NCI-H510A (cell line): ENCODE measurements around the gene CPLX3.
A peak's percentile ranks its signal among the peaks of the same experiment; 100 is the strongest.
"Not testable (repeated sequence)": the region's sequence is repeated elsewhere in the genome, so short reads cannot be mapped to it uniquely, and the experiment has no call there.

Source experiments
- DNase-seq: peaks from one replicate; lab custom pipeline; 2025; lab: John Stamatoyannopoulos, UW

The CPLX3 gene, protein sequence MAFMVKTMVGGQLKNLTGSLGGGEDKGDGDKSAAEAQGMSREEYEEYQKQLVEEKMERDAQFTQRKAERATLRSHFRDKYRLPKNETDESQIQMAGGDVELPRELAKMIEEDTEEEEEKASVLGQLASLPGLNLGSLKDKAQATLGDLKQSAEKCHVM

DNA sequence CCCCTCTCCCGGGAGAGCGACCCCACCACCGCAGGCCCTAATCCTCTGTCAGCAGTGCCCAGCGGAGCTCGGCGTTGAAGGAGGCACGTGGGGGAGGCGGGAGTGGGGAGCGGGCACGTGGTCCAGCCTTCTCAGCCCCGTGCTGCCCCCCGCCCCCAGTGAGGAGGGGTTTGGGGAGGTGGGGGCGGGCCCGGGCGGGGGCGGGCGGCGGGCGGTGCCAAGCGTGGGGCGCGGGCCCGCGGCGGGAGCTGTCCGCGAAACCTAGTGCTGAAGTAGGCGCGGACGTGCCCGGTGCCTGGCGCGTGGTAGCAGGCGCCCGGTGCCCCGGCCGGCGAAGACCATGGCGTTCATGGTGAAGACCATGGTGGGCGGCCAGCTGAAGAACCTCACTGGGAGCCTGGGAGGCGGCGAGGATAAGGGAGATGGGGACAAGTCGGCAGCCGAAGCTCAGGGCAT lies at the start of gene CPLX3:
Gene CPLX3, plus strand, starts transcription at position 264 of the 456 bp plus-strand sequence. Its CDS starts 77 bp downstream, at position 341.
- no peak for DNase-seq

GRCh38 chr15:74776821-74777768 lies 49.3 kb upstream of the CPLX3 start:
- no peak for DNase-seq

DNA sequence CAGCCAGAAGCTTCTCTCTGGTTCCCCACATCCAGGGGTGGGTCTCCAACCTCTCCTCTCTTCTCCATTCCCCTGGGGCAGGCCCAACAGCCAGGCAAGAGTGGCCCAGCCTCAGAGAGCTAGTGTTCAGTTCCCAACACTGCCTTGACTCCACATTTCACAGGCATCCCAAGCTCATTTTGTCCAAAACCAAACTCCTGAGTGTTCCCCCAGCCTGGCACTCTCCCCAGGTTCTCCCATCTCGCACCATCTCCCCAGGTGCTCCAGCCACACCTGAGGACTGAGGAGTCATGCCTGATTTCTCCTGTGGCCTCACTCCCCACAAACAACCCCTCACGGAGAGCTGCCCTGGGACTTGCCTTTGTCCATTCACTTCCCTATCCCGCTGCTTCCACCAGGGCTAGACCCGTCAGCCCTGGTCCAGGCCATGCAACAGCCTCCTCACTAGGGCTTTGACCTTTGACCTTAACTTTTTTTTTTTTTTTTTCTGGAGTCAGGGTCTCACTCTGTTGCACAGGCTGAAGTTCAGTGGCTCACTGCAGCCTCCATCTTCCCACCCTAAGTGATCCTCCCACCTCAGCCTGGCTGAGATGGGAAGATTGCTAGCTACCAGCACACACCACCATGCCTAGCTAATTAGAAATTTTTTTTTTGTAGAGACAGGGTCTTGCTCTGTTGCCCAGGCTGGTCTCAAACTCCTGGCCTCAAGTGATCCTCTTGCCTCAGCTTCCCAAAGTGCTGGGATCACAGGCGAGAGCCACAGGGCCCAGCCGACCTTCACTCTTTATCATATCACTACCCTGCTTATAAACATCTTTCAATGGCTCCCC lies 48.4 kb upstream of the CPLX3 start:
- no peak for DNase-seq

GRCh38 chr15:74778599-74778970 lies 47.8 kb upstream of the CPLX3 start:
- DNase-seq = no peak

- DNase-seq = no peak
Measured at GRCh38 chr15:74779162-74779648, 47.2 kb upstream of the CPLX3 start.

GRCh38 chr15:74780523-74781430 lies 45.6 kb upstream of the CPLX3 start:
- no peak for DNase-seq

GRCh38 chr15:74781431-74782258 lies 44.8 kb upstream of the CPLX3 start, which contains the start of gene CSK:
Gene CSK, plus strand, starts transcription at chr15:74782080. Its CDS starts 16,218 bp downstream, at chr15:74798298.
- no peak for DNase-seq

- DNase-seq = no peak
Measured at GRCh38 chr15:74782259-74783071, 44.0 kb upstream of the CPLX3 start.

- DNase-seq = no peak
Measured at GRCh38 chr15:74783072-74783807, 43.2 kb upstream of the CPLX3 start.

DNA sequence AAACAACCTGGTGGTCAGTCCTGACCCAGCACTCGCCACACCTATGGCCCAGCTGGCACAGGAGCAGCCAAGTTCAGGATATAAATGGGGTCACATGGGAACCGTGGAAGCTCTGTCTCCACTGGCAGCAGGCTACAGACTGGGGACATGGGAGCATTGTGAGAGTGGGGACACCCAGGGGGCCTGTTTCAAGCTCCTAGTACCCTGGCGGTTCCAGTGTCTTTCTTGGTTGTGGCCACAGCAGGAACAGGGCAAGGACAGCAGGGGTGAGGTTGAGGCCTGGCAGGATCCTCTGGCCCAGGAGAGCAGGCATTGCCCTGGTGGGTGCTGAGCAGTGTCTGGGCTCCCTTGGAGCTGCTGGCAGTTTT lies 42.6 kb upstream of the CPLX3 start:
- DNase-seq = no peak

DNA sequence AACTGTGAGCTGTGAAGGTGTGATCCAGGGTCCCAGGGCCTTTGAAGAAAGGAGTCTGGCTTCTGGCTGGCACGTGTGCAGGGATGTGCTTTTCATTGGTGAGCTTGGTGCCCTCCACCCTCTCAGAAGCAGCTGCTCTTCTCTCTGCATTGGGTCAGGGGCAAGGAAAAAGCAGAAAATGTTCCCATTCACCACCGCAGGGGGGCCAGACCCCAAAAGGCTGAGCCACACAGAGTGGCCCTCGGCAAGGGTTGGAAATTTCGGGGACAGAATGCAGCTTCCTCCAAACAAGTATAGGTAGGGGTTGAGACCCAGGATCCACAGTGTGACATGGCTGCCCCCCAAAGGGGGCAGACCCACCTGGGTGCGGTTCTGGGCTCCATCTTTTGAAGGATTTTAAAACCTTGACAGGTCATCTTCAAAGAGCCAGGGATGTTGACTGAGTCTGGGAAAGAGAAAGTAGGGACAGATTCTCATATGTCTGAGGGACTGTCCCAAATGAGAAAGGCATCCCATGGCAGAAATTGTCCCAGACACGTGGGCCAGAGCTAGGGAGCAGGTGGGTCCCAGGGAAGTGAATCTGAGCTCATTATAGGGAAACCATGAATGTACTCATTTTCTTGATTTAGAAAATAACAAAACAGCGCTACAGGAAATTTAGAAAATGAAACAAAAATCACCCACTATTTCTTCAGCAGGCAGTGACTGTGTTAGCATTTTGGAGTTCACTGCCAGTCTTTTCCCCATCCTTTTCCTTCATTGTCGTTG lies 41.8 kb upstream of the CPLX3 start:
- no peak for DNase-seq

DNA sequence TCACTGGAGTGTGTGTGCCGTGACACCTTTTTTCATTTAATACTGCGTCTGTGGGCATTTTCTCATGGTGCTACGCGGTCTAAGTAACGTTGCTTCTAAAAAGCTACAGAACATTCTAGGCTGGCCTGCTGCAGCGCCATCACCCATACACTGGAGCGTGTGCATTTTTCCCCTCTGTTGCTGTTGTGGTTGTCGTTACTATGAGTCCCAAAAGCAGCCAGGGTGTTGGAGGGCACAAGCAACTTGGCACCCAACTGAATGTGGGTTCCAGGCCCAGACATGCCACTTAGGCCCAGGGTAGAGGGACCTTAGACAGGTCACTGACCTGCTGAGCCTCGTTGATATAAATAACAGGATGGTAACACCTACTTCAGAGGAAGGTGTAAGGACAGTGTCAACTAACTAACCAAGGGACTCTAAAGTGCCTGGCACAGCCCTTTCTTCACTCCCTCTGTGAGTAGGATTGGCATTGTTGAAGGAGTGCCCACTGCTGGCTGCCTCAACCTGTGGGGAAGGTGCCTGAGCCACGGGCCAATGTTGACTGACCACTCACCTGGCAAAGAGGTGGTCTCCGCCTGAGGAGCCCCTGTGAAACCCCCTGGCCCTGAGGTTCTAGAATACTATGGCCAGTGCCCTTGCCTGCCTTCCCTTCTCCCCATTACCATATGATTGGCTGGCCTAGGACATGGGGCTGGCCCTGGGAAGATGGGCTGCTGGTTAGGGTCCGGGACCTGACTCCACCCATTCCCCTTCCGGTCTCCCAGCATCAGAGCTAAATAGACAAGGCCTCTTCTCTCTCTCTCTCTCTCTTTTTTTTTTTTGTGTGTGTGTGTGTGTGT lies 41.0 kb upstream of the CPLX3 start:
- no peak for DNase-seq

GRCh38 chr15:74786081-74786480 lies 40.3 kb upstream of the CPLX3 start:
- DNase-seq = not testable (repeated sequence)

DNA sequence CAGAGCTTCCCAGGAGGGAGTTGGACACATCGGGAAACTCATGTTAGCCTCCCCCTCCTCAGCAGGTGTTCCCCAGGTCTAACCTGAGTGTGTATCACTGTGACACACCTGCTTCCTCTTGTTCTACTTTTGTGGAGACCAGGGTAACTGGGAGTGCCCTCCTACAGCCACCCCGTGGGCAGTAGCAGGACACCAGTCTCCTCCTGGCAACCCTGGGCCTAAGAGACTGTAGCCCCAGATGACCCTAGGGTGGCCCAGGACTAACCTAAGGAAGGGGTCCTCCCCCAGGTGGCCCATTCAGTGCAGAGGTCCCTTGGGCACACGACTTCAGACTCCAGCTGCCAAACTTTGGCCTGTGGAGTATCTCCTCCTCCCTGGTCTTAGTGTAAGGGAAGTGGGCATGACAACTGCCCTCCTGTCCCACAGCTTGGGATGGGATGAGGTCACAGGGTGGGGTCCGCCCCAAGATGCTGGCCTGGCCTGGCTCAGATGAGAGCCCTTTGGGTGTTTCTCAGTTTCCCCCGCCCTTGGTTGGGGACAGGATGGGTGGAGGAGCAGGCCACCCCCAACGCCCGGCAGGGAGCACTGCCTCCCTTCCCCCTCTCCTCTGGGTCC lies 39.8 kb upstream of the CPLX3 start:
- no peak for DNase-seq

GRCh38 chr15:74787251-74788041 lies 39.0 kb upstream of the CPLX3 start:
- peak; percentile 47 for DNase-seq
